ENCODE results near the gene FETUB. TPM values are rescaled to one million over a fixed set of nuclear protein-coding genes. Genes with fewer than 3 reads are reported as not detected.

The FETUB gene
- total RNA-seq, 1 experiment from 2014 or later = not detected

DNA sequence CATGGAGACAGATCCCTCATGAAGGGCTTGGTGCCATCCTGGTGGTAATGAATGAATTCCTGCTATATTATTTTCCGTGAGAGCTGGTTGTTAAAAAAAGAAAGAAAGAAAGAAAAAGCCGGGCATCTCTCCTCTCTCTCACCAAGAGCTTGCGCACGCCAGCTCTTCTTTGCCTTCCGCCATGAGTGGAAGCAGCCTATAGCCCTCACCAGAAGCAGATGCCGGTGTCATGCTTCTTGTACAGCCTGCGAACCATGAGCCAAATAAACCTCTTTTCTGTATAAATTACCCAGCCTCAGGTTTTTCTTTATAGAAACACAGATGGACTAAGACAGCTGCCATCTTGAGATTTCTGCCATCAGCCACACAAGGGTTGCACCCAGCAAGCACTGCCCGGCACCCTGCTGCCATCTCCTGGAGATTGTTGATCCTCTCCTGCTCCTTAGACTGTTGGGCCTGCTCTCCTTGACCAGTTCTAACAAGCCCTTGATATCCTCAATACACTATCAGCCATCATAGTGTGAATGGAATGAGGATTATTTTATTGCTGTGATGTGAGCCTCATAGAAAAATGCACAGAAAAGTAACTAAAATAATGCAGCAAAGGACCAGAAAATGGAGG, 30.8 kb upstream of the FETUB start (continued):
- TF ChIP-seq EZH2 (IDR thresholded peaks at IDR 0.05) (no peak), CEBPB (IDR thresholded peaks at IDR 0.05; ENCODE audit: low read depth) (no peak)

- Histone ChIP-seq H3K27ac (ENCODE audit: low read depth, low read length) (no peak overlapping the region), H3K9me2 (ENCODE audit: insufficient read depth) (no peaks in the 10 kb centered on the region), H2AFZ (ENCODE audit: low read depth, low read length, poor library complexity, severe bottlenecking) (no peak overlapping the region), H3K4me3 (replicated peaks in 1 of 2; ENCODE audit: low read depth in 1 of 2, low read length in 2 of 2) (no peak overlapping the region), H3K79me2 (ENCODE audit: insufficient read depth, low read length) (no peaks in the 10 kb centered on the region), H3K4me1 (ENCODE audit: control insufficient read depth in 1 of 2, insufficient read depth in 2 of 2, low read length in 2 of 2) (peaks cover 0 to 14% of the 10 kb centered on the region in 2 experiments; a peak in 2 of 4 replicates), H4K20me1 (ENCODE audit: insufficient read depth) (no peaks in the 10 kb centered on the region), H3K27me3 (ENCODE audit: insufficient read depth, low read length) (no peaks in the 10 kb centered on the region), H3K36me3 (ENCODE audit: control insufficient read depth in 1 of 2, insufficient read depth in 2 of 2, low read length in 2 of 2) (no peaks in the 10 kb centered on the region), H3K9me3 (ENCODE audit: control insufficient read depth in 1 of 2, insufficient read depth in 1 of 2, low read depth in 1 of 2, low read length in 2 of 2) (no peaks in the 10 kb centered on the region), H3K4me2 (ENCODE audit: low read length) (no peak overlapping the region), H3K9ac (ENCODE audit: low read length) (no peak overlapping the region)
- DNase-seq (ENCODE audit: low read depth, low spot score) (no peak), ATAC-seq (no peak)
- ChIA-PET RAD21 (ENCODE audit: low non-redundant PET in 1 of 2, low total read pairs in 2 of 2, uncharacterized antibody in 2 of 2, unreplicated experiment in 2 of 2) (no interaction called here), POLR2A (no interaction called here), CTCF (interaction anchor here (8.4 kb wide), 1 partner anchor 210 kb away, joined by 64 read pairs; no protein-coding TSS in a partner anchor)
- no TSS peak for BruUV-seq (replicated peaks)
- TF ChIP-seq EZH2 (IDR thresholded peaks at IDR 0.05) (no peak), SP1 (IDR thresholded peaks at IDR 0.05; ENCODE audit: low read depth) (no peak), FOSL1 (IDR thresholded peaks at IDR 0.05; ENCODE audit: low read depth) (no peak), RAD21 (IDR thresholded peaks at IDR 0.05; ENCODE audit: low read depth) (no peak), MAX (IDR thresholded peaks at IDR 0.05) (no peak), CBX3 (IDR thresholded peaks at IDR 0.05; ENCODE audit: low read depth) (no peak), POLR2AphosphoS5 (IDR thresholded peaks at IDR 0.05; ENCODE audit: low read depth, low read length) (no peak), JUND (IDR thresholded peaks at IDR 0.05) (no peak), ATF3 (IDR thresholded peaks at IDR 0.05) (no peak), POLR2A (IDR thresholded peaks at IDR 0.05; ENCODE audit: borderline replicate concordance, extremely low read depth, insufficient read depth, insufficient read length) (no peak), TCF7L2 (IDR thresholded peaks at IDR 0.05; ENCODE audit: borderline replicate concordance, extremely low read depth, insufficient read depth, insufficient read length) (no peak), ZNF274 (IDR thresholded peaks at IDR 0.05; ENCODE audit: low read depth, low read length) (no peak), ZFX (IDR thresholded peaks at IDR 0.05) (no peak), YY1 (IDR thresholded peaks at IDR 0.05; ENCODE audit: extremely low read depth, insufficient replicate concordance, low read depth, low read length) (no peak), SIN3A (IDR thresholded peaks at IDR 0.05; ENCODE audit: low read depth) (no peak)
- TF ChIP-seq, protein P1, sequence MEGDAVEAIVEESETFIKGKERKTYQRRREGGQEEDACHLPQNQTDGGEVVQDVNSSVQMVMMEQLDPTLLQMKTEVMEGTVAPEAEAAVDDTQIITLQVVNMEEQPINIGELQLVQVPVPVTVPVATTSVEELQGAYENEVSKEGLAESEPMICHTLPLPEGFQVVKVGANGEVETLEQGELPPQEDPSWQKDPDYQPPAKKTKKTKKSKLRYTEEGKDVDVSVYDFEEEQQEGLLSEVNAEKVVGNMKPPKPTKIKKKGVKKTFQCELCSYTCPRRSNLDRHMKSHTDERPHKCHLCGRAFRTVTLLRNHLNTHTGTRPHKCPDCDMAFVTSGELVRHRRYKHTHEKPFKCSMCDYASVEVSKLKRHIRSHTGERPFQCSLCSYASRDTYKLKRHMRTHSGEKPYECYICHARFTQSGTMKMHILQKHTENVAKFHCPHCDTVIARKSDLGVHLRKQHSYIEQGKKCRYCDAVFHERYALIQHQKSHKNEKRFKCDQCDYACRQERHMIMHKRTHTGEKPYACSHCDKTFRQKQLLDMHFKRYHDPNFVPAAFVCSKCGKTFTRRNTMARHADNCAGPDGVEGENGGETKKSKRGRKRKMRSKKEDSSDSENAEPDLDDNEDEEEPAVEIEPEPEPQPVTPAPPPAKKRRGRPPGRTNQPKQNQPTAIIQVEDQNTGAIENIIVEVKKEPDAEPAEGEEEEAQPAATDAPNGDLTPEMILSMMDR (IDR thresholded peaks at IDR 0.05 in 2 of 3, conservative IDR thresholded peaks at IDR 0.05 in 1 of 3; ENCODE audit: borderline replicate concordance in 1 of 3, insufficient read depth in 1 of 3, low read depth in 2 of 3, low read length in 2 of 3) = no peak
- TF ChIP-seq, protein P2, sequence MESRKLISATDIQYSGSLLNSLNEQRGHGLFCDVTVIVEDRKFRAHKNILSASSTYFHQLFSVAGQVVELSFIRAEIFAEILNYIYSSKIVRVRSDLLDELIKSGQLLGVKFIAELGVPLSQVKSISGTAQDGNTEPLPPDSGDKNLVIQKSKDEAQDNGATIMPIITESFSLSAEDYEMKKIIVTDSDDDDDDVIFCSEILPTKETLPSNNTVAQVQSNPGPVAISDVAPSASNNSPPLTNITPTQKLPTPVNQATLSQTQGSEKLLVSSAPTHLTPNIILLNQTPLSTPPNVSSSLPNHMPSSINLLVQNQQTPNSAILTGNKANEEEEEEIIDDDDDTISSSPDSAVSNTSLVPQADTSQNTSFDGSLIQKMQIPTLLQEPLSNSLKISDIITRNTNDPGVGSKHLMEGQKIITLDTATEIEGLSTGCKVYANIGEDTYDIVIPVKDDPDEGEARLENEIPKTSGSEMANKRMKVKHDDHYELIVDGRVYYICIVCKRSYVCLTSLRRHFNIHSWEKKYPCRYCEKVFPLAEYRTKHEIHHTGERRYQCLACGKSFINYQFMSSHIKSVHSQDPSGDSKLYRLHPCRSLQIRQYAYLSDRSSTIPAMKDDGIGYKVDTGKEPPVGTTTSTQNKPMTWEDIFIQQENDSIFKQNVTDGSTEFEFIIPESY (IDR thresholded peaks at IDR 0.05; ENCODE audit: extremely low read depth, insufficient replicate concordance, low read length) = no peak
- intact Hi-C loops (cut with micrococcal nuclease) = no loop called here
Observed at GRCh38 chr3:186612065-186612464, 28.1 kb upstream of the FETUB start.

Data from HCT116 (cell line).